CD4-positive, alpha-beta T cell treated with Interleukin-21 for 1 hour (primary cell): ENCODE data around the gene MAP2K4.
"Not testable (repeated sequence)": the region's sequence is repeated elsewhere in the genome, so short reads cannot be mapped to it uniquely, and the experiment has no call there.

Source experiments
- DNase-seq: peaks from one replicate; pipeline ENCODE4 v3.0.0-alpha.2; 2020

The MAP2K4 gene

DNA sequence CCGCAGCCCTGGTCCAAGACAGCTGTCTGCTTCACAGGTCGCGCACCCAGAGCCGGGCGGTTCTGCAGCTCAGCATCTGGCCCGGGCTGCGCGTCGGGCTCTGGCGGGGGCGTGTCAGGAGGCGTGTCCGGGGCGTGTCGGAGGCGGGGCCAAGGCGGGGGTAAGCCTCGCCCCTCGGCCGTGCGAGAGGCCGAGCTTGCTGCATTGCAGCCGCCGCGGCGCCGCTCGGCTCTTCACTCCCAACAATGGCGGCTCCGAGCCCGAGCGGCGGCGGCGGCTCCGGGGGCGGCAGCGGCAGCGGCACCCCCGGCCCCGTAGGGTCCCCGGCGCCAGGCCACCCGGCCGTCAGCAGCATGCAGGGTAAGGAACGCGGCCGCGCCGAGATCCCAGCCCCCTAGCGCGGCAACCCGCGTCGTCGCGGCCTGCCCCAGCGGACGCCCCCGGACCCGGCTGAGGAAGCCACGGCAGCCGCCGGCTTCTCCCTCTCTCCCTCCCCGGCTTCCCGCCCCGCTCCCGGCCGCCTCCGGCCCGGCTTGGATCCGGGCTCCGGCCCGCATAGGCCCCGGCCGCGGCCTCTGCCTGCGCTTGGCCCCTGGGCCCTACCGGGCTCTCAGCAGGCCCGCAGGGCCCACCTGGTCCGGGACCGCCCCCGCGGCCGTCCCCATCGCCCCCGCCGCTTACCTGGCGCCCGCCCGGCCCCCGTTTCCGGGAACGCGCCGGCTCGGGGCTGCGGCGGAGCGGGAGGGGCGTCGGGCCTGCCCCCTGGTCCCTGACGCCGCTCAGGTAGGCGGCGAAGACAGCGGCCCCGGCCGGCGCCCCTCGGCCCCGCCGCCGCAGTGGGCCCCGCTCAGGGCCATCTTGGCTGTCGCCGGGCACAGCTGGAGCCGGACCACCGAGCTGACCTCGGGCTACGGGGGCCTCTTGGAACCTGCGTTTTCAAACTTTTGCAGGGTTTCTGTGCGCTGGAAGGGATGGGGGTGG, at the start of gene MAP2K4:
MAP2K4 (plus strand) TSS at position 236 of the 981 bp plus-strand sequence; CDS start at position 246, 10 bp downstream.
- peak; percentile 95 for DNase-seq

DNA sequence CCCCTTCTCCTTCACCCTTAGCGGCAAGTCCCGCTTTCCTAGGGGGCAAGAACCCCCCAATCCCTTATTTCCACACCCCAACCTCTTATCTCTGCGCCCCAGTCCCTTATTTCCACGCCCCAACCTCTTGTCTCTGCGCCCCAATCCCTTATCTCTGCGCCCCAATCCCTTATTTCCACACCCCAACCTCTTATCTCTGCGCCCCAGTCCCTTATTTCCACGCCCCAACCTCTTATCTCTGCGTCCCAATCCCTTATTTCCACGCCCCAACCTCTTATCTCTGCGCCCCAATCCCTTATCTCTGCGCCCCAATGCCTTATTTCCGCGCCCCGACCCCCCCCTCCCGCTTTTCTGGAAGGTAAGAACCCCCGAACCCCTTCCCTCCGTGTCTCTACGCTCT, 47.9 kb upstream of the MAP2K4 start:
- not testable (repeated sequence) for DNase-seq

DNA sequence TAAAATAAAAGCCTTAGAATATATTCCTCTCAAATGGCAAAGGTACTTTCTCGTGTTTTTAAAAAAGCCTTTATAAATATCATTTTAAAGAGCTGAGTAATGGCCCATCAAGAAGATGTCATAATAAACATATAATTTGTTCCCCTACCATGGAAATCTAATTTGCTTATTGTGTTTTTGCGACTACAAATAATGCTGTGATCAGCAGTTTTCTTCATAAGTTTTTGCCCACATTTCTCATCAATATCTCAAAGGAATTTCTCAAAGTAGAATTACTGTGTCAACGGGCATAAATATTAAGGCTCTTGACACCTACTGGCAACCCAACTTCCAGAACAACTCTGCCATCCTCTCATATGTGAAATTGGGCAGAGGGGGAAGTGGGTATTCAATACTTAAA, 40.9 kb upstream of the MAP2K4 start:
- no peak for DNase-seq

DNA sequence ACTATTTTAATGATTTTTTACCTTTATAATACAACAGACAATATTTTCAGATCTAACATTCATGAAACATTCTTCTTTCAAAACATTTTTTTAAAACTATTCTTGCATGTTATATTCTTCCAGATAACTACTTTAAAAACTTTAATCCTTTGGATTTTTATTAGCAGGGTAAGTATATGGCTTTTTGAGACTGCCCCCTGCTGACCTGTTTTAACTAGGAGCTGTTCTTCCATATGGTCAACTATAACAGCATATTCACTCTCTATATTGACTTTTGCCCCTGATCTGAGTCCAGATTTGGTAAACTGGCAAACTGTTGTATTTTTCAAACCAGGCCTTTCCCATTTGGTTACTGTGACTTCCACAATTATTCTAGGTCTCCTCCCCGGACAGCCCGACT, 39.9 kb upstream of the MAP2K4 start:
- no peak for DNase-seq

DNA sequence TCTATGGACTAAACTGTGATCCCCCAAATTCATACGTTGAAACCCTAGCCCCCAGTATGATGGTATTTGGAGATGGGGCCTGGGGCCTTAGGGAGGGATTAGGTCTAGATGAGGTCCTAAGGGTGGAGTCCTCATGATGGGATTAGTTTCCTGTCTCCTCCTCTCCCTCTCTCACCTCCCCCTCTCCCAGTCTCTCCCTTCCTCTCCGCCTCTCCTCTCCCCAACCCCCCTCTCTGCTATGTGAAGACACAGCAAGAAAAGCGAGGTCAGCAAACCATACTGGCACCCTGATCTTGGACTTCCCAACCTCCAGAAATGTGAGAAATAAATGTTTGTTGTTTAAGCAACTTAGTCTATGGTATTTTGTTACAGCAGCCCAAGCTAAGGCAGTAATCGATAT, 38.8 kb upstream of the MAP2K4 start:
- DNase-seq = no peak

DNA sequence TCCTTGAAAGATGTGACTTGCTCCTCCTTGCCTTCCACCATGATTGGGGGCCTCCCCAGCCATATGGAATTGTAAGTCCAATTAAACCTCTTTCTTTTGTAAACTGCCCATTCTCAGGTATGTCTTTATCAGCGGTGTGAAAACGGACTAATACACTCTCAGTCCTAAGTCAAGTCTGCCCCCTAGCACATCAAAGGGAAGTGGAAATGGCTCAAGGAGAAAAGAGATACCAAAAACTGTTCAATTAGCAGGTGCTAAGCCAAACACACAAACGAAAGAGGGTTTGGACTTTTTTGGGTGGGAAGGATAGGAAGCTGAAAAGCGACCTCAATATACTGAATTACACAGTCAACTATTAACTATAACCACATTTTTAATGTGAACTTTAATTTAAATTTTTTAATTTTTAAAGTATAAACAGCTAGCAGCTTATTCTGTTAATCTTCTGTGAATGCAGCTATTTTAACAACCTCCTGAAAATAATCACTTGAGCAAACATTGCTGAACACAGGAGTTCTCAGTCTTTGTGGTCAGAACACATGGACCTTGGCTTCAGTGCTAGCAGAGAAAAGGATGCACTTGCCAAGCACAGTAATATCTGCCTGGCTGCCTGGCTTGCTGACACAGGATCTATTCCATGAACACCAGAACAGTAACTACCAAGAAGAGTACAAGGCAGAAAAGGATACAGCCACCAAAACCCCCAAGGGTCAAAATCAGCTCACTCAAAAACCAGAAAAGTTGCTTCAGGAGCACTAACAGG, 34.3 kb upstream of the MAP2K4 start:
- no peak for DNase-seq

DNA sequence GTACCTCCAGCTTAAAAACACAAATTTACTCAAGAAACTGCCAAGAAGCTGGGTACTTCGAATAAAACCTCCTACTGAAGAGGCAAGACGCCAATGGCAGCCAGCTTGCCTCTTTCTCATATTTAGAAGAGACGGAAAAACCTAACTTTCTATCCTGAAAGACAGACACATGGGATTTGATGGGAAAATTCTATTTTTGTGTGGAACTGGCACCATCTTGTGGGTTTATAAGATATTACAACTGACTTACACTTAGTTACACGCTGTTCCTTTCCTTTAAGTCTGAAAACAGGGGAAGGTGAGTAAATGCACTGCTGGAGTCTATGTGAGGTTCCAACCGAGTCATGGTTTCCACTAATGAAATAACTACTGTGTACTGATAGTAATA, 33.7 kb upstream of the MAP2K4 start:
- DNase-seq = no peak

DNA sequence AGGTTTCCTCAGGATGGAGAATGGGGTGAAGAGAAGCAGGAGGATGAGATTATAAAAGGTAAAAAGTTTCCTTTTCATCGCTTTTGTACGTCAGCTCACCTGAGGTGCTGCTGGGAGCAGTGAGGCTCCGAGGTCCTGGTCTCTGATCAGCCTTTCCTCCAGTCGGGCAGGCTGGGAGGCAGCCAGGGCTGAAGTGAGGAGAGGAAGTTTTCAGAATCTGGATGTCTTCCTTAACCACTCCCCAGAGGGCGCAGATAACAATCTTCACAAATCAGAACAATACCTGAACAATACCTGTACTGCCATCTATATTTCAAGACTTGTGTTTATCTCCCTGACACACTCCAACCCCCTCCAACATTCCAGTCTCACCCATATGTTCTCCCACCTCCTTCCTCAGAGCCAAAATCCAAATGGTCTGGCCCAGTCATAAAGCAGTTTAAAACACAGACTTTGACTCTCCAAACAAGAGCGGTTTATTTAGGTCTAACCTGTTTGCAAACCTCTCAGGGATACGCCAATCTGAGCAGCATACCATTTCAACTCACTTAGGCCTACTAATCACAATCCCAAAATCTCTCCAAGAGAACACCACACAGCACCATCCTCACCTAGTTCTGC, 30.2 kb upstream of the MAP2K4 start:
- no peak for DNase-seq

DNA sequence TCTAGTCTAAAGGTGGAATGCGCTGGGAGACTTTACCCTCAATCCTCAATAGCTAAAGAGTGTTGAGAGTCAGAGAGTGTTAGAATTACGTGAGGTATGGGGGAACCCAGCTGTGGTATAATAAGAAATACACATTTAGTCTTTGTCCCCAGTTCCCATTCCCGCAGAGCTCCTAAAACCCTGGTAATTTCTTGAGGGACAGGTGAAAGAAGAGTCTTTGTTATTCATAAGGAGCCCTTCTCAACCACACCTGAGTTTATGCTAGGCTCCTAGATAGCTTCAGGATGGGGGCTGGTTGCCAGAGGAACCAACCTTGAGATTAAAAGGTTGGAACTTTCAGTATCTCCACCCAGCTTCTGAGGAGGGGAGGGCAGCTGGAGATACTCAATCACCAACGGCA, 29.2 kb upstream of the MAP2K4 start:
- DNase-seq = no peak

DNA sequence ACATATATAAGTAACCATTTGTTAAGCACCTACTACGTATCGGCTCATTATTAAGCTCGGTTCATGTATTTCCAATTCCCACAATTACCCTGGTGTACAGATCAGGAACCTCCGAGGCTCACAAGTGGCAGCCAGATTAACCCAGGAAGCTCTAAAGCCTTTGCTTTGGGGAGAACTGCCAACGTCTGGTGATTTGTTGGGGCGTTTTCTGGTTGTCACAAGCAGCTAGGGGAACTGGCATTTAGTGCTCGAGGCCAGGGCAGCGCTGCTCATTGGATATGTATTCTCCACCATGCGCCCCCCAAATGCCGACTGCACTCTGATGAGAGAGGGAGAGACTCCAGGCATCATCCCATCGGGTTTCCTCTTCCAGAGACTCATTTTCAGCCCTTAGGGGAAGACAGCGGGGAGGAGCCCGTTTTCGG, 23.9 kb upstream of the MAP2K4 start:
- DNase-seq = peak; percentile 55

DNA sequence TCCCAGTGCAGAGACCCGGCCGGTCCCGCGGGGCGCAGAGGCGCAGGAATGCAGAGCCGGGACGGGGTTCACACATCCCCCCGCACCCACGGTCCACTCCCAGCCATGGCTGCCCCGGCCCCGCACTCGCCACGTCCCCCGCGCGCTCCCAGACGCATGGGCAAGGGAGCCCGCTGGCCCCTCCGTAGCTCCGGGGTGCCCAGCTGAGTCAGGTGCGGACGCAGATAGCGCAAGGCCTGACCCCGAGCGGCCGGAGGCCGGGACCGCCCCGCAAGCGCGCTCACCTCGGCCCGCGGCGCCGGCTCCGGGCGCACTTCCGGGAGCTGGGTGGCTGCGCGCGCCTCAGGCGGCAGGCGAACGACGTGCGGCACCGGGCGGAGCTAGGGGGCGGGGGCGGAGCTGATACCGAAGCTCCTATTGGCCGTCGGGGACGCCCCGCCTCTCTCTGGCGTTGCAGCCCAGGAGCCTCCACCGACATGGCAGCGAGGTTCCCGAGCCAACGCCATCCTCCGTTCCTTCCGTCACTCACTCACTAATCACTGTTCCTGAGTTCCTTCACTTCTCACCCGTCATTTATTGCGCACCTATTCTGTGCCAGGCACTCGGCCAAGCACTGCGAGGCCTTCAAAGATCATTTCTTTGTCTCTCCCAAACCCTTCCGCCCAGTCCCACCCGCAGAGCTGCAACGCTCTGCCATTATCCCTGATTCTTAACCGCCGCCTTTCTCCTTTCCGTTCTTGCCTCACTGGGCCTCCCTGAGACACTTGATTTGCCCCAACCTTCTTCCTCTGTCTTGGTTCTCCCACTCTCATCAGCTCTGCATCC, 23.3 kb upstream of the MAP2K4 start, which contains the start of gene ZNF18:
ZNF18 (minus strand) TSS at position 329 of the 825 bp plus-strand sequence. CDS start 4,646 bp downstream, outside the sequence.
- DNase-seq = peak; percentile 95

DNA sequence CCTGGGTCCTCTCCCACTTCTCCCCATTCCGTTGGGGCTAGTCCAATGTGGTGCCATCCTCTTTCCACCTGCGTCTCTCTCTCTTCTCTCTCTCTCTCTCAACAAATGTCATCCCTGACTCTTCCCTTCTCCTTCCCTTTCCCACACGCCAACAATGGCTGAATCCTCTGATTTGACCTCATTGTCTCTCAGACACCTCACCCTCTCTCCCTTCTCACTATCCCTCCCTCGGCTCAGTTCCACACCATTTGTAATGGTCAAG, 22.8 kb upstream of the MAP2K4 start:
- no peak for DNase-seq

DNA sequence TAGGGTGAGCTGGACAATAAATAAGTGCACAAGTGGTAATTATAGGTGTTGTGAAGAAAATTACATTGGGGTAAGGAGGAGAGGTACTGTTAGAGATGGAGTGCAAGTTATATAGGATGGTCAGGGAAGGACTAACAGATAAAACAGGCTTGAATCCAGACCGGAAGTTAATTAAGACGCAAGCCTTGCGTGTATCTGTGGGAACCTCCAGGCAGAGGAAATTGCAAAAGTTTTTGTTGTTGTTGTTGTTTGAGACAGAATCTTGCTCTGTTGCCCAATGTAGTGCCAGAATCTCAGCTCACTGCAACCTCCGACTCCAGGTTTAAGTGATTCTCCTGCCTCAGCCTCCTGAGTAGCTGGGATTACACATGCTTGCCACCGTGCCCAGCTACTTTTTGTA, 21.0 kb upstream of the MAP2K4 start:
- no peak for DNase-seq

DNA sequence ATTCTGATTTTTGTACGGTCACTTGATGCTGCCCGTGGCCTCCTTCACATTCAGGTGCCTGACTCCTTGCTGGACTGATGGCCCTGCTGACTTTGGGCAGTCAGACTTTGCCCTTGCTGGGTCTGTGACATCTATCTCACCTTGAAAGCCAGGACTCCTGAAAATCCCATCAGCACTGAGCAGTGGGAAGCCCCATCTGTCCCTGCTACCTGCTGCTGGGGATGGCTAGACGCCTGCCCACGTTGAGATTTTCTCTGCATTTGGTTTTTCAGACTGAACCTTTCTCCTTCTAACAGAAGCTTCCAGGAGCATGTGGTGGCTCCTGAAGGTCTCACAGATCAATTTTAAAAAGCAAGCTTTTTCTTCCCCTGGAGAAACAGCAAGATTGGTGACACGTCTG, 13.2 kb upstream of the MAP2K4 start:
- no peak for DNase-seq

DNA sequence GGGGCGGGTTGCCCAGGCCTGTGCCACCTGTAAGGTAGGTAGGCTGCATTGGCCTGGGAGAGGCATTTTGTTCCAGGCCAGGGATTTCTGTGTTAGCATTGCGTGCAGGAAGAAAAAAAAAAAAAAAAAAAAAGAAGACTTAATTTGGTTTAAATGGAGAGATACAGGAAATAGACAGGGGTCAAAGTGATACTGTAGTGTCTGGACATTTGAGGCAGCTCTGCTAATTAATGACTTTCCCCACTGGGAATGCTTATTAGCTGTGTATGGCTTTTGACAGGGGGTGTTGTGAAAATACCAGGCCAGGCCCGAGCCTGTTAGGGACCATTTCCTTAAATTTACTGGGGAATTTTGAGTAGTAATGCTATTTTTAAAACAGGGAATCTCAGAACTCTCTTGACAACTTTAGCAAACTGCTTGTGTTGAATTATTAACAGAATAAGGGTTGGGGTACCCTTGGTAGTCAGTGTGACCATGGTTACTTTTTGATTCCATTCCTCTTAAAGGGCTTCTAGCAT, 1.0 kb downstream of the MAP2K4 start:
- no peak for DNase-seq

DNA sequence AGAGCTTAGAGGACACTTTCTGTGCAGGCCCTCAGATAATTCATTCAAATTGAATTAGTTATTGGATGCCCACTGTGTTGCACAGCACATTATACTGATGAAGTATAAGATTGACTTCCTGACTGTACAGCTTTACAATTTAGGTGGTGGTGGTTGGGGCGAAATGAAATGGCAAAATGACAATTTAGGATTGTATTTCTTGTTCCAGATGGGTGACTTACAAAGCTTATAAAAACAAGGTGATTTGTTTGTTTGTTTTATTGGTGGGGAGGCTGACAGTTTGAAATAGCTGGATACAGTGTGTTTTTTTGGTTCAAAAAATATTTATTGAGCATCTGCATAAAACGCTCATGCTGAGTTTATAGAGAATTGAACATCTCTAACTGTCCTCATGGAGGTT, 1.6 kb downstream of the MAP2K4 start:
- no peak for DNase-seq

DNA sequence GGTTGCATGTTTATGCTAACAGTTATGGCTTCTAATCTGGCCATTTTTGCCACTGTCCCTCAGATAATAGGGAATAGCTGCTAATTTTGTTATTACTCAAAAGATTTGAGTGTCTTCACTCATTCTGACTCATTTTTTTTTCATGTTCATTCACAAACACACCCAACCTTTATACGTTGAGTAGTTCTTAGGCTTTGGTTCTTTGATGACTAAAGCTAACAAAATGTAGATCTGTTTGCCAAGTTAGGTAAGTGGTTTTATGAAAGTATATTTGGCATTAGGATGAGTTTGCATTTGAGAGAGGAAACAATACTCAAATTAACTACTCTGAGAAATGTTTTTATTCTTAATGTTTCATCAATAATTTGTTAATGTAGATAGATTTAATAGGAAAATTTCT, 3.6 kb downstream of the MAP2K4 start:
- no peak for DNase-seq

DNA sequence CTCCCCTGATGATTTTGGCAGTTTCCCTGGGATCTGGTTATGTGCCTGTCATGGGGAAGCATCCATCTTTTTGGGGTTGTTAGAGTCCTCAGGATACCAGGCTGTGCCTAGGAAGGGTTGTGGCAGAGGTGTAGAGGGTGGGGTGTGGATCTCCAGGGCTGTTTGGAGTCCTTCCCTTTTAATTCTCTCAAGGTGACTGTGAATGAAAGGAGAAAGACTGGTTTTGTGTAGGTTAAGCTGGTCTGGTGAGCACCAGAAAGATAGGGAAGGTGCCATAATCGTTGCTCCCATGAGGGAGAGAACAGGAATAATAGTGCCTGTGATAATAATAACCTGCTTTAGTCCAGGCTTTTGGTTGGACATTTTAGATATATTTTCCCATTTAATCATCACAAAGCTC, 7.0 kb downstream of the MAP2K4 start:
- no peak for DNase-seq

DNA sequence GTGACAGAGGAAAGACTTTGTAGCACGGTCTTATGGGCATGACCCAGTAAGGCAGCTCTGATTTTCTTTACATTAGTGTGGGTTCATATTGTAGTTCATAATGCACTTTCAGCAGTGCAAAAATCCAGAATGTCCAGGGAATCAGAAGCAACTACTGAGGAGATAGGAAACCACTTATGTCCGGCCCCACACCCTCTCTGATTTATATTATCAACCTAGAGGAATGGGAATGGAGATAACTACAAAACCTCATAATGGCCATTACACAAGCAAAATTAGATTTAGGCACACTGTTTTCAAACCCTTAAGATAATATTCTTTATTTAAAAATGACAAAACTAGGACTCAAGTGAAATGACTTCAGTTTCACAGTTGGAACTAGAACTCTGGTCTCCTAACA, 7.9 kb downstream of the MAP2K4 start:
- no peak for DNase-seq

DNA sequence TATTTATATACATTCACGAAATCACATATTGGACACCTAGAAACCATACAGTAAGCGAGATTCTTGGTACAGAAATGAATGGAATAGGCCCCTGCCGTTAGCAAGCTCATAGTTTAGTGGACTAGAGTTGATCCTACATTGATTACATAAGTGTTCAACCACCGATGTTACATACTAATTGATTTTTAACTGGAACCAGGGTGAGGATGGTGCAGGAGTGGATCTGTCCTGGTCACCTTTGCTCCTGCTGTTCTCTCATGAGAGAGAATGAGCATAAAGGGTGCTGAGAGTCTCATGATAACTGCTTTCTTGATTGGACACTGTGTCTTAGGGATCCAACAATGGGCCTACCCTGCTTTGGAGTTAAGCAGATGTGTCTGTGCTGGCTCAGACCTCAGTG, 13.9 kb downstream of the MAP2K4 start:
- DNase-seq = no peak

DNA sequence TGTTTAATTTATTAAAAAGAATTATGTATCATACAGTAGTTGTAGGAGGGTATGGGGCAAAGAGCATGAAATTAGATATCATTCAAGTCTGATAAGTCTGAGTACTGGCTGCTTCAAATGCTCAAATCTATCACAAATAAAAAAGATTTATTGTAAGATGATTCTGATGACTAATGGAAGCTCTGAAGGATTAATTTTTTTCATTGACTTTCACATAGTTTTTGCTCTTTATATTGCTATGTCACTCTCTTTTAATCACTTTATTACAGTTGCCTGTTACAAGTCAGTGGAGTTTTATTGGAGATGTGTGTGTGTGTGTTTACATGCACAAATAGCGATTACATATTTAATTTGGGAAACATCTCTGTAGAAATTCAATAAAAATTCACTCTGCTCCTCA, 15.0 kb downstream of the MAP2K4 start:
- no peak for DNase-seq

DNA sequence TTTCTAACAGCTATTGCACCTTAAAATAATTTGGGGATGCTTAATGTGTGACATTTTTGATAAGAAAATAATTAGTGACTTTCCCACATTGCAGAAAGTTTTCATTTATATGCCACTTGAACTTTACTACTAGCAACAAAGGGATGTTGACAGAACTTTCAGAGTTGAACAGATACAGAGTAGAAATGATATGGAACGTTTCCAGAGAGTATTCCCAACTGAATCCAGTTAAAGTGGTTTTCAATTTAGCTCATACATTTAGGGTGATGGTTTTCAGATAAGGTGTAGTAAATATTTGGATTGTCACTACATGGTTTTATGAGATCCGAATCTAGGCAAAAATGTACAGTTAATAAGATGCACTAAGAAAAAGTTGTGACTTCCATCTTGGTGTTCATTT, 17.3 kb downstream of the MAP2K4 start:
- no peak for DNase-seq

DNA sequence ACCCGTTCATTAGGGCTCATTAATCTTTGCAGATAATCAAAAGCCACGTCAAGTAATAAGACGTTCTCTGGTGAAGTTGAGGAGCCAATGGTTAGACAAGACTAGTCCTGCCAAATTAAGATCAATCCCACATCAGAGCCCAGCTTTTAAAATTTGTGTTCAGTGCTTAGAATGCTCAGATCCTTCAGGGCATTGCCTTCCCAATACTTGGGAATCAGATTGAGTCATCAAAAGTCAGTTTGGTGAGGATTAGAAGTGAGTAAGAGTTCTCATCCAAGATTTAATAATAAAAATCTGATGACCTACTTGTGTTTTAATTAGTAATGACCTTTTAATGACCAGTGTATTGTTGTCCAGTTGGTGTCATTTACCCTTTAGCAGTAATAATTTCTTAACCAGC, 19.8 kb downstream of the MAP2K4 start:
- DNase-seq = no peak
